GM18858 (cell line): ENCODE measurements around the gene CCDC40.
A peak's percentile ranks its signal among the peaks of the same experiment; 100 is the strongest.

Experiments used
- ATAC-seq: cut with Tn5 transposase; IDR thresholded peaks from one replicate; pipeline ENCODE4 v1.9.1; 2021; ENCODE audit not compliant: unreplicated experiment

Gene CCDC40

DNA sequence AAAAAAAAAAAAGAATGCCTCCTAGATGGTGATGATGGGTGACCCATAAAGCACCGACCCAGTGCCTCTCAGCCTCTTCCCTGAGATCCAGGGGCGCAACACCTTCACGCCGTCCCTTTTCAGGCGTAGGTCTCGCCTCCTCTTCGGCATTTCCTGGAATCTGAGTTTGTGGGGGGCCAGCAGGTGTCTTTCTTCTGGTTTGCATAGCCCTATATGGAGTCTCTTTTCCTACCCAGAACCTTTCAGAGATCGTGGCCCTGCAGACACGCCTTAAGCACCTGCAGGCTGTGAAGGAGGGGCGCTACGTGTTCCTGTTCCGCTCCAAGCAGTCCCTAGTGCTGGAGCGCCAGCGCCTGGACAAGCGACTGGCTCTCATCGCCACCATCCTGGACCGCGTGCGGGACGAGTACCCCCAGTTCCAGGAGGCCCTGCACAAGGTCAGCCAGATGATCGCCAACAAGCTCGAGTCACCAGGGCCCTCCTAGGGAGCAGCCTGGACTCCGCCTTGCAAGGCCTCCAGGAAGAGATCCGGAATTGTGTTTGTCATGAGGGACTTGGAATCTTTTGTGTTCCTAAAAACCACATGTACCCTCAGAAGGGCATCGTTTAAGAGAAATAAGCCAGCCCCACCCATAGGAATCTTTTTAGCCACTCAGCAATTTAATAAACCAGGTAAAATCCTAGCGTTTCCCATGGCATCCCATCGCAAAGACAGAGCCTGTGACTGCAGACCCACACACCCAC lies 63.0 kb downstream of the CCDC40 start:
- ATAC-seq = no peak

GRCh38 chr17:80100035-80100323 lies 63.5 kb downstream of the CCDC40 start:
- no peak for ATAC-seq

DNA sequence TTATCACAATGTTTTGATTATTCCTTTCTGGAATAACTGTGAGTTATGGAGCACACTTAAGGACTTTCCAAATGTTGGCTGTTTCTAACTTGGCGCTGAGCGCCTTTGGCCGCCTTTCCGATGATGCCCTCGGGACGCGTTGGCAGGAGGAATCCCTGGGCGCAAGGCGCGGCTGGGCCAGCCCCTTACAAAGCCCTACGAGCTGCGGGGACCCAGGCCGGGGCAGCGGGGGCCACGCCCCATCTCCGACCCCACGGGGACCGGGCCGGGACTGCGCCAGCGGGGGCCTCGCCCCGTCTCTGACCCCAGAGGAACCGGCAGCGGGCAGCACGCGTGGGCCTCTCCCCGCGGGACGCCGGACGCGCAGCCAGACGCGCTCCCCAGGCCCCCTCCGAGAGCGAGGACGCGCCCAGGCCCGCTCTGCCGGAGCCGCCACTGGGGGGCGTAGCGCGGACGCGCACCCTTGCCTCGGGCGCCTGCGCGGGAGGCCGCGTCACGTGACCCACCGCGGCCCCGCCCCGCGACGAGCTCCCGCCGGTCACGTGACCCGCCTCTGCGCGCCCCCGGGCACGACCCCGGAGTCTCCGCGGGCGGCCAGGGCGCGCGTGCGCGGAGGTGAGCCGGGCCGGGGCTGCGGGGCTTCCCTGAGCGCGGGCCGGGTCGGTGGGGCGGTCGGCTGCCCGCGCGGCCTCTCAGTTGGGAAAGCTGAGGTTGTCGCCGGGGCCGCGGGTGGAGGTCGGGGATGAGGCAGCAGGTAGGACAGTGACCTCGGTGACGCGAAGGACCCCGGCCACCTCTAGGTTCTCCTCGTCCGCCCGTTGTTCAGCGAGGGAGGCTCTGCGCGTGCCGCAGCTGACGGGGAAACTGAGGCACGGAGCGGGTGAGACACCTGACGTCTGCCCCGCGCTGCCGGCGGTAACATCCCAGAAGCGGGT lies 64.8 kb downstream of the CCDC40 start, which contains the start of gene GAA:
GAA (plus strand) TSS at position 571 of the 935 bp plus-strand sequence. CDS start 3,006 bp downstream, outside the sequence.
- peak; percentile 51 for ATAC-seq

DNA sequence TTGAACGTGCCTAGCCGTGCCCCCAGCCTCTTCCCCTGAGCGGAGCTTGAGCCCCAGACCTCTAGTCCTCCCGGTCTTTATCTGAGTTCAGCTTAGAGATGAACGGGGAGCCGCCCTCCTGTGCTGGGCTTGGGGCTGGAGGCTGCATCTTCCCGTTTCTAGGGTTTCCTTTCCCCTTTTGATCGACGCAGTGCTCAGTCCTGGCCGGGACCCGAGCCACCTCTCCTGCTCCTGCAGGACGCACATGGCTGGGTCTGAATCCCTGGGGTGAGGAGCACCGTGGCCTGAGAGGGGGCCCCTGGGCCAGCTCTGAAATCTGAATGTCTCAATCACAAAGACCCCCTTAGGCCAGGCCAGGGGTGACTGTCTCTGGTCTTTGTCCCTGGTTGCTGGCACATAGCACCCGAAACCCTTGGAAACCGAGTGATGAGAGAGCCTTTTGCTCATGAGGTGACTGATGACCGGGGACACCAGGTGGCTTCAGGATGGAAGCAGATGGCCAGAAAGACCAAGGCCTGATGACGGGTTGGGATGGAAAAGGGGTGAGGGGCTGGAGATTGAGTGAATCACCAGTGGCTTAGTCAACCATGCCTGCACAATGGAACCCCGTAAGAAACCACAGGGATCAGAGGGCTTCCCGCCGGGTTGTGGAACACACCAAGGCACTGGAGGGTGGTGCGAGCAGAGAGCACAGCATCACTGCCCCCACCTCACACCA lies 65.7 kb downstream of the CCDC40 start:
- no peak for ATAC-seq

- ATAC-seq = no peak
Measured at GRCh38 chr17:80102664-80103448, 66.4 kb downstream of the CCDC40 start.

- no peak for ATAC-seq
Measured at GRCh38 chr17:80103449-80104085, 67.1 kb downstream of the CCDC40 start.

DNA sequence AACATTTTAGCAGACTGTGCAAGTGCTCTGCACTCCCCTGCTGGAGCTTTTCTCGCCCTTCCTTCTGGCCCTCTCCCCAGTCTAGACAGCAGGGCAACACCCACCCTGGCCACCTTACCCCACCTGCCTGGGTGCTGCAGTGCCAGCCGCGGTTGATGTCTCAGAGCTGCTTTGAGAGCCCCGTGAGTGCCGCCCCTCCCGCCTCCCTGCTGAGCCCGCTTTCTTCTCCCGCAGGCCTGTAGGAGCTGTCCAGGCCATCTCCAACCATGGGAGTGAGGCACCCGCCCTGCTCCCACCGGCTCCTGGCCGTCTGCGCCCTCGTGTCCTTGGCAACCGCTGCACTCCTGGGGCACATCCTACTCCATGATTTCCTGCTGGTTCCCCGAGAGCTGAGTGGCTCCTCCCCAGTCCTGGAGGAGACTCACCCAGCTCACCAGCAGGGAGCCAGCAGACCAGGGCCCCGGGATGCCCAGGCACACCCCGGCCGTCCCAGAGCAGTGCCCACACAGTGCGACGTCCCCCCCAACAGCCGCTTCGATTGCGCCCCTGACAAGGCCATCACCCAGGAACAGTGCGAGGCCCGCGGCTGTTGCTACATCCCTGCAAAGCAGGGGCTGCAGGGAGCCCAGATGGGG lies 68.0 kb downstream of the CCDC40 start:
- no peak for ATAC-seq

GRCh38 chr17:80104956-80105375 lies 68.5 kb downstream of the CCDC40 start:
- ATAC-seq = no peak

DNA sequence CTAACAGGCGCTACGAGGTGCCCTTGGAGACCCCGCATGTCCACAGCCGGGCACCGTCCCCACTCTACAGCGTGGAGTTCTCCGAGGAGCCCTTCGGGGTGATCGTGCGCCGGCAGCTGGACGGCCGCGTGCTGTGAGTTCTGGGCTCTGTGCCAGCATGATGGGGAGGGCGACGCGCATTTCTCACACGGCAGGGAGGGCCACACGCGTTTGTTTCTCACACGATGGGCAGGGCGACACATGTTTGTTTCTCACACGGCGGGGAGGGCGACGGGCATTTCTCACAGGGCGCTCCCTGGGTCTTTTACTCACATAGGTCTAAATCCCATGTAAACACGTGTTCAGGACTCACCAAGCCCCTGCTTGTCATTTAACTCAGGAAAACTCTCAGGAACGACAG lies 69.3 kb downstream of the CCDC40 start:
- no peak for ATAC-seq

DNA sequence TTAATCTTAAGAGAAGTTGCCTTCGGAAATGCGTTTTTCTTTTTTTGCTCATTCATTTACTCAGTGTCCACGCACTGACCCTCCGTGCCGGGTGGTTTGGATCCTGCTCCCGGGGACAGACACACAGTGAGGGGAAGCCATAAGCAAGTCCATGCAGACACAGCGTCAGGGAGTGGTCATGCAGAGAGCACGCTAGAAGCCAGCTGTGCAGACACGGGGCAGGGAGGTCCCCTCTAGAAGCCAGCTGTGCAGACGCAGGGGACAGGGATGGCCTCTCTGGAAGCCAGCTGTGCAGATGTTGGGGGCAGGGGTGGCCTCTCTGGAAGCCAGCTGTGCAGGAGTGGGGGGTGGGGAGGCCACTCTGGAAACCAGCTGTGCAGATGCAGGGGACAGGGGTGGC lies 69.7 kb downstream of the CCDC40 start:
- no peak for ATAC-seq

DNA sequence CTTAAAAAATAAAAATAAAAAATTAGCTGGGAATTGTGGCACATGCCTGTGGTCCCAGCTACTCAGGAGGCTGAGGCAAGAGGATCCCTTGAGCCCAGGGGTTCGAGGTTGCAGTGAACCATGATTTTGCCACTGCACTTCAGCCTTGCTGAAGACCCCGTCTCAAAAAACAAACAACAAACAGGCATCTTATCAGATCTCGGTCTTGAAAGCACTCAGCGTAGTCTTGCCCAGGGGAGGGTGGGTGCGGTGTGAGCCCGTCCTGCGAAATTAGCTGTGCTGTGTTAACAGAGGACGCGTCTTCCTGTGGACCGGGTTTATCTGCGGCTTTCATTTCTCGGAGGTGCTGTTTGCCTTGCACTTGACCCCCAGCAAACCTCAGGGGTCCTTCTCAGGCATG lies 70.3 kb downstream of the CCDC40 start:
- no peak for ATAC-seq

DNA sequence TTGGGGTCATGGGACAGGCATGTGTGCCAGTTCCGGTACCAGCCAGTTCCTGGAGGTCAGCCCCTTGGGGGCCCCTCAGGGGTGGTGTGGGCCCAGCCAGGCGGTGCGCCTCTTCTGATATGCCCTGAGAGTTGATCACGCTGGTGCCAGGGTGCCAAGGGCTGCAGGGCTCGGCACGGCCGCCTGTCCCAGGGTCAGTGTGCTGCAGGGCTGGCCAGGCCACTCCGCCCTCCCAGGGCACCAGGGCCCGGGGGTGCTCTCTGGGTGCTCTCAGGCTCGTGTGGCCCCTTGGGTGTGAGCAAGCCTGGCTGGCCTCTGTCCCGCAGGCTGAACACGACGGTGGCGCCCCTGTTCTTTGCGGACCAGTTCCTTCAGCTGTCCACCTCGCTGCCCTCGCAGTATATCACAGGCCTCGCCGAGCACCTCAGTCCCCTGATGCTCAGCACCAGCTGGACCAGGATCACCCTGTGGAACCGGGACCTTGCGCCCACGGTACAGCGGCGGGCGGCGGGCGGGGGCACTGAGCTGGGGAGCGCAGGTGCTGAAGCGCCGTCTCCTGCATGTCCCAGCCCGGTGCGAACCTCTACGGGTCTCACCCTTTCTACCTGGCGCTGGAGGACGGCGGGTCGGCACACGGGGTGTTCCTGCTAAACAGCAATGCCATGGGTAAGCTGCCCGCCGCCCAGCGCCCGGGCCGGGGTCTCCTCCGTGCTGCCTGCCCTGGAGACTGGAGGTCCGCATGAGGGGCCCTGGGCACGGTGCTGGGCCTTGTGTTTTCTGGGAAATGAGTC lies 71.0 kb downstream of the CCDC40 start:
- ATAC-seq = no peak

DNA sequence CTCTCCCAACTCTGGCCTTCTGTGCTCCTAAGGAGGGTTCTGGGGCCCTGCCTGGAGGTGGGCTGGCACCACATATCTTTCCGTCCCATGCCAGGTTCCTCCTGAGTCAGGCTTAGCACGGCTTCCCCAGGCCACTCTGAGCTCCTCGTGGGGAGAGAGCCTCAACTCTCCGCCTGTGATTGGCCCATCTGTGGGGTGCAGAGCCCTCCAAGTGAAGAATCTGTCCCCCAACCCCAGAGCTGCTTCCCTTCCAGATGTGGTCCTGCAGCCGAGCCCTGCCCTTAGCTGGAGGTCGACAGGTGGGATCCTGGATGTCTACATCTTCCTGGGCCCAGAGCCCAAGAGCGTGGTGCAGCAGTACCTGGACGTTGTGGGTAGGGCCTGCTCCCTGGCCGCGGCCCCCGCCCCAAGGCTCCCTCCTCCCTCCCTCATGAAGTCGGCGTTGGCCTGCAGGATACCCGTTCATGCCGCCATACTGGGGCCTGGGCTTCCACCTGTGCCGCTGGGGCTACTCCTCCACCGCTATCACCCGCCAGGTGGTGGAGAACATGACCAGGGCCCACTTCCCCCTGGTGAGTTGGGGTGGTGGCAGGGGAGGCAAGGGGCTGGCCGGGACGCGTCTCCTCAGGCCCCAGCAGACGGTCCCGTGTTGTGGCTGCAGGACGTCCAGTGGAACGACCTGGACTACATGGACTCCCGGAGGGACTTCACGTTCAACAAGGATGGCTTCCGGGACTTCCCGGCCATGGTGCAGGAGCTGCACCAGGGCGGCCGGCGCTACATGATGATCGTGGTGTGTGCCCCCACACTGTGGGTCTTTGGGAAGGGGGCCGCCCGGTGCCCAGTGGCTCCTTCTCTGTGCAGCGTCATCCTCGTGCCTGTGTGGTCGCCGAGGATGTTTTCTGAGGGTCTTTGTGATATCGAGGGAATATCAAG lies 71.9 kb downstream of the CCDC40 start:
- ATAC-seq = no peak

DNA sequence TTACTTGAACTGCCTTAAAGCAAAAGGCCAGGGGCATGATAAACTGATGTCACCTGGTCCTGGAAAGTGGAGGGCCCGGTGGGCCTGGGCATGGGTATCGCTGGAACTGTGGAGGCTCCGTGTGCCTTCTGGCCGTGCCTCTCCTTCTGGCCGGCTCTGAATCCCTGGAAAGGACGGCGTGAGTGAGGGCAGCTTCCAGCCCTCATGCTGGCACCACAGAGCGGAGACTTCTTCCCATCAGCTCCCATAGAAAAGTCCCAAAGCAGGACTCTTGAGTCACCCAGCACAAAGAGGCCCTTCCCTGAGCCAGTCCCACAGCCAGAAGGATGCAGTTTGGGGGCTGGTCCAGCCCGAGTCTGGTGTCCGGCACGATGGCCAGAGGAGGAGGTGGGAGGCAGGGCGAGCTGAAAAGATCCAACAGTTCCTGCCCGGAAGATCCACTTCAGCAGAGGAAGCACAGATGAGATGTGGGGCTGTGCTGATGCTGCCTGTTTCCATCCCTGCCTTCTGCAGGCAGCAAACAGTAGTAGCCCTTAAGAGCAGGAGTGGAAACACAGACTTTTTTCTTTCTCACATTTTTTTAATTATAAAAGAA lies 72.7 kb downstream of the CCDC40 start:
- no peak for ATAC-seq

DNA sequence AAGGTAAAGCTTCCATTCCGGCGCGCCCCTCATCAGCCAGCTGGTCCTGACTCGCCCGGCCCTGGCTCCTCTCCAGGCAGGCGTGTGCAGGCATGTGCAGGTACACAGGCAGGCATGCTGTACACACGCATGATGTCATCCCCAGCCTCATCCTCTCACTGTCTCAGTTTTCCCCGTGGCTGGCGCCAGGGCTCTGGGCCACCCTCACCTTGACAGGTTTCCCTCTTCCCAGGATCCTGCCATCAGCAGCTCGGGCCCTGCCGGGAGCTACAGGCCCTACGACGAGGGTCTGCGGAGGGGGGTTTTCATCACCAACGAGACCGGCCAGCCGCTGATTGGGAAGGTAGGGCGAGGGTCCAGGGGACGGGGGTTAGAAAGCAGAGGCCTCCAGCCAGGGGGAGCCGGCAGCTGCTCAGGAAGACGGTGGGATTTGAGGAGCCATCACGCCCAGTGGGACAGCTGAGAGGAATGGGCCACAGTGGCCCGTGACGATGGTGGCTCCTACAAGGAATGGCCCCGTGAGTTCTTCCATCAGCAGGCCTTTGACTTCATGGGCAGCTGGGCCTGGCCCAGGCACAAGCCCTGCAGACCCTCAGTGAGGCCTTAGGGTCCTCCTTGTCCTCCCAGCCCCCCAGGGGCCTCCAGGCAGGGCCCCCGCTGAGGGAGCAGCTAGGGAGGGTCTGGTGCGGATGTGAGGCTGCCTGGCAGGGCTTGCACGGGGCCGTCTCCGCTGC lies 73.4 kb downstream of the CCDC40 start:
- ATAC-seq = no peak

DNA sequence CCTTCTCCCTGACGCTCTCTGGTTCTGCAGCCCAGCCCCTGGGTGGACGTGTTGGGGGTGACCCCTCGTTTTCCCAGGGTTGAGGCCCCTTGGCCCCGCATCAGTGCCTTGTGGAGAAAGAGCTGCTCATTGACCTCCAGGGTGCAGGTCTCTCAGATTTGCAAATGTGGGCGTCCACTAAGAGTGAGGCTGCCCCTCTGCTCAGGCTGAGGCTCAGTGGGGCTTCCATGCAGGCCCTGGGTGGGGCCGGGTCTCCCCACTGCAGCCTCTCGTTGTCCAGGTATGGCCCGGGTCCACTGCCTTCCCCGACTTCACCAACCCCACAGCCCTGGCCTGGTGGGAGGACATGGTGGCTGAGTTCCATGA lies 74.0 kb downstream of the CCDC40 start:
- ATAC-seq = no peak
